DND-41 (cell line): ENCODE results near the gene SLC22A31.

Experiments
- CTCF ChIP-seq: IDR thresholded peaks from 2 replicates; pipeline ENCODE4 v1.5.1; 2012; ENCODE audit warnings: borderline replicate concordance, low read length, moderate library complexity, mild to moderate bottlenecking; ENCODE audit not compliant: poor library complexity, severe bottlenecking; ENCODE audit errors: extremely low read depth
- EZH2 ChIP-seq: IDR thresholded peaks from 3 replicates; pipeline ENCODE4 v1.6.1; 2012; ENCODE audit warnings: borderline replicate concordance, low read depth, mild to moderate bottlenecking, moderate library complexity, low read length, inconsistent platforms; ENCODE audit not compliant: severe bottlenecking

GRCh38 chr16:89150090-89150835, 50.1 kb downstream of the SLC22A31 start:
- no peak for TF ChIP-seq CTCF
- TF ChIP-seq EZH2, result no peak
